Neuronal stem cell (in vitro differentiated cells): ENCODE results near the gene NSFL1C.

Experiments
- DNase-seq: peaks from one replicate; pipeline ENCODE4 v3.0.0-alpha.2; 2013; ENCODE audit warnings: low spot score
- H2AFZ ChIP-seq: one replicate; pipeline ENCODE4 v1.6.1; 2013; ENCODE audit warnings: mild to moderate bottlenecking, low read length, inconsistent platforms
- H2AK5ac ChIP-seq: 2 replicates; pipeline ENCODE4 v1.6.1; 2013; ENCODE audit warnings: low read depth, mild to moderate bottlenecking, inconsistent platforms, low read length, moderate library complexity, mixed read lengths
- H2BK120ac ChIP-seq: 2 replicates; pipeline ENCODE4 v1.6.1; 2013; ENCODE audit warnings: low read depth, mild to moderate bottlenecking, inconsistent platforms, low read length, moderate library complexity, mixed read lengths
- H2BK12ac ChIP-seq: one replicate; pipeline ENCODE4 v1.6.1; 2013; ENCODE audit warnings: low read length, inconsistent platforms
- H2BK15ac ChIP-seq: 2 replicates; pipeline ENCODE4 v1.6.1; 2013; ENCODE audit warnings: mild to moderate bottlenecking, low read length, inconsistent platforms, mixed read lengths
- H2BK5ac ChIP-seq: one replicate; pipeline ENCODE4 v1.6.1; 2013; ENCODE audit warnings: inconsistent platforms, mild to moderate bottlenecking, low read length, moderate library complexity
- H3K14ac ChIP-seq: one replicate; pipeline ENCODE4 v1.6.1; 2013; ENCODE audit warnings: low read length, inconsistent platforms
- H3K18ac ChIP-seq: 2 replicates; pipeline ENCODE4 v1.6.1; 2013; ENCODE audit warnings: low read length, inconsistent platforms
- H3K23ac ChIP-seq: 2 replicates; pipeline ENCODE4 v1.6.1; 2013; ENCODE audit warnings: low read depth, mild to moderate bottlenecking, mixed read lengths, low read length, inconsistent platforms; ENCODE audit not compliant: poor library complexity
- H3K27ac ChIP-seq: replicated peaks from 3 replicates; pipeline ENCODE4 v1.5.1; 2013; ENCODE audit warnings: low read length, inconsistent platforms
- H3K27me3 ChIP-seq, 3 experiments: 2 replicates each; pipeline ENCODE4 v1.6.1; 2013; ENCODE audit warnings: low read length in 3 of 3, mild to moderate bottlenecking in 2 of 3, inconsistent platforms in 1 of 3, low read depth in 1 of 3, mixed read lengths in 1 of 3, moderate library complexity in 1 of 3; ENCODE audit not compliant: control insufficient read depth in 3 of 3, insufficient read depth in 3 of 3
- H3K36me3 ChIP-seq, 2 donors: replicated peaks in 1 of 2; 2 replicates each; pipeline ENCODE4 v1.6.1; 2013; ENCODE audit warnings: low read length in 2 of 2; ENCODE audit not compliant: control insufficient read depth in 2 of 2, insufficient read depth in 2 of 2
- H3K4ac ChIP-seq: 2 replicates; pipeline ENCODE4 v1.6.1; 2013; ENCODE audit warnings: inconsistent platforms, mild to moderate bottlenecking, low read length, moderate library complexity
- H3K4me1 ChIP-seq, 2 donors: 1 replicate in 1 of 2; 2 replicates in 1 of 2; pipeline ENCODE4 v1.6.1; 2013; ENCODE audit warnings: low read length in 2 of 2, low read depth in 1 of 2; ENCODE audit not compliant: control insufficient read depth in 2 of 2, insufficient read depth in 1 of 2
- H3K4me2 ChIP-seq: one replicate; pipeline ENCODE4 v1.6.1; 2013; ENCODE audit warnings: mild to moderate bottlenecking, low read length, inconsistent platforms; ENCODE audit not compliant: insufficient read depth, poor library complexity, severe bottlenecking
- H3K4me3 ChIP-seq, 2 donors: 2 replicates each; pipeline ENCODE4 v1.5.1; 2013; ENCODE audit warnings: low read length in 2 of 2, mild to moderate bottlenecking in 2 of 2, inconsistent platforms in 1 of 2, moderate library complexity in 1 of 2
- H3K79me1 ChIP-seq: one replicate; pipeline ENCODE4 v1.6.1; 2013; ENCODE audit warnings: low read depth, mild to moderate bottlenecking, inconsistent platforms, low read length, moderate library complexity
- H3K9ac ChIP-seq: one replicate; pipeline ENCODE4 v1.6.1; 2013; ENCODE audit warnings: mild to moderate bottlenecking, low read depth, low read length, inconsistent platforms; ENCODE audit not compliant: poor library complexity
- H3K9me3 ChIP-seq, 2 donors: replicated peaks in 1 of 2; 2 replicates each; pipeline versions ENCODE3 to v1.6.1; 2013; ENCODE audit warnings: low read length in 2 of 2, mild to moderate bottlenecking in 2 of 2, inconsistent platforms in 1 of 2, low read depth in 1 of 2, mixed read lengths in 1 of 2, moderate library complexity in 1 of 2; ENCODE audit not compliant: control insufficient read depth in 2 of 2, insufficient read depth in 1 of 2
- H4K8ac ChIP-seq: one replicate; pipeline ENCODE4 v1.6.1; 2013; ENCODE audit warnings: low read depth, mild to moderate bottlenecking, inconsistent platforms, low read length, moderate library complexity
- H4K91ac ChIP-seq: one replicate; pipeline ENCODE4 v1.6.1; 2013; ENCODE audit warnings: low read length, low read depth, mild to moderate bottlenecking, inconsistent platforms; ENCODE audit not compliant: poor library complexity
- WGBS, 2 donors: extraction: QIAGEN DNeasy Blood & Tissue Kit; methylation state at CpG; one replicate each; pipeline ENCODE4 v1.1.7; 2013; ENCODE audit warnings: missing lambda C conversion rate in 2 of 2, mixed read lengths in 1 of 2; ENCODE audit not compliant: insufficient read length in 2 of 2, insufficient replicate concordance in 1 of 2; ENCODE audit errors: extremely low coverage in 2 of 2; 5-methylcytosine and 5-hydroxymethylcytosine counted together

Gene NSFL1C

GRCh38 chr20:1397710-1398109 lies 68.9 kb downstream of the NSFL1C start:
- no peak overlapping the region for H3K4me2 ChIP-seq
- no peak overlapping the region for H2AFZ ChIP-seq
- no peak overlapping the region for H2AK5ac ChIP-seq
- no peak overlapping the region for H4K8ac ChIP-seq
- DNase-seq: no peak
- H3K4me1 ChIP-seq: peaks cover 2 to 4% of the 10 kb centered on the region in 2 donors
- no peak overlapping the region for H3K4me3 ChIP-seq
- WGBS, 2 donors: no CpG with 5 or more reads among the region's 4 CpGs
- H3K14ac ChIP-seq: no peak overlapping the region
- H2BK12ac ChIP-seq: no peak overlapping the region
- H4K91ac ChIP-seq: no peak overlapping the region
- no peak overlapping the region for H2BK5ac ChIP-seq
- no peak overlapping the region for H3K23ac ChIP-seq
- no peaks in the 10 kb centered on the region for H3K9me3 ChIP-seq
- no peak overlapping the region for H2BK15ac ChIP-seq
- H3K18ac ChIP-seq: no peak overlapping the region
- no peaks in the 10 kb centered on the region for H3K79me1 ChIP-seq
- no peak overlapping the region for H3K27ac ChIP-seq
- H3K27me3 ChIP-seq: peaks cover 0 to 8% (median 0%) of the 10 kb centered on the region in 3 experiments
- H3K9ac ChIP-seq: no peak overlapping the region
- H3K36me3 ChIP-seq: no peaks in the 10 kb centered on the region
- no peak overlapping the region for H2BK120ac ChIP-seq
- H3K4ac ChIP-seq: no peak overlapping the region

GRCh38 chr20:1396702-1397101 lies 69.9 kb downstream of the NSFL1C start:
- Histone ChIP-seq H3K4ac (no peak overlapping the region), H3K18ac (no peak overlapping the region), H3K14ac (no peak overlapping the region), H3K23ac (no peak overlapping the region), H3K4me2 (no peak overlapping the region), H3K27ac (no peak overlapping the region), H3K79me1 (no peaks in the 10 kb centered on the region), H2AK5ac (no peak overlapping the region), H2BK12ac (no peak overlapping the region), H3K27me3 (peaks cover 0 to 8% (median 0%) of the 10 kb centered on the region in 3 experiments), H4K91ac (no peak overlapping the region), H3K4me3 (no peak overlapping the region), H2BK15ac (no peak overlapping the region), H2BK5ac (no peak overlapping the region), H4K8ac (no peak overlapping the region), H3K4me1 (peaks cover 2 to 11% of the 10 kb centered on the region in 2 donors), H3K9me3 (no peaks in the 10 kb centered on the region), H2BK120ac (no peak overlapping the region), H3K9ac (no peak overlapping the region), H3K36me3 (no peaks in the 10 kb centered on the region), H2AFZ (peak overlapping the region; percentile 49)
- no CpG with 5 or more reads among the region's 4 CpGs for WGBS, 2 donors
- no peak for DNase-seq

GRCh38 chr20:1396264-1396663 lies 70.4 kb downstream of the NSFL1C start:
- Histone ChIP-seq H3K4me2 (no peak overlapping the region), H4K8ac (no peak overlapping the region), H3K4ac (no peak overlapping the region), H3K4me3 (no peak overlapping the region), H2BK15ac (no peak overlapping the region), H3K36me3 (peaks cover 0 to 1% of the 10 kb centered on the region in 2 donors), H3K79me1 (no peaks in the 10 kb centered on the region), H2BK120ac (no peak overlapping the region), H2BK5ac (no peak overlapping the region), H3K14ac (no peak overlapping the region), H3K9ac (no peak overlapping the region), H3K9me3 (no peaks in the 10 kb centered on the region), H3K18ac (no peak overlapping the region), H2BK12ac (no peak overlapping the region), H3K27me3 (peaks cover 0 to 8% (median 0%) of the 10 kb centered on the region in 3 experiments), H4K91ac (no peak overlapping the region), H2AK5ac (no peak overlapping the region), H3K4me1 (peaks cover 4 to 16% of the 10 kb centered on the region in 2 donors), H3K27ac (no peak overlapping the region), H3K23ac (no peak overlapping the region), H2AFZ (peak overlapping the region; percentile 1)
- no peak for DNase-seq
- no CpG with 5 or more reads among the region's 1 CpG for WGBS, 2 donors

GRCh38 chr20:1394686-1395085 lies 72.0 kb downstream of the NSFL1C start:
- no peak overlapping the region for H2BK120ac ChIP-seq
- H2AK5ac ChIP-seq: no peak overlapping the region
- peaks cover 16 to 29% of the 10 kb centered on the region in 2 donors for H3K4me1 ChIP-seq
- no peak overlapping the region for H3K14ac ChIP-seq
- no peak overlapping the region for H3K18ac ChIP-seq
- no peak overlapping the region for H2BK5ac ChIP-seq
- H3K4ac ChIP-seq: no peak overlapping the region
- H4K91ac ChIP-seq: no peak overlapping the region
- no peak overlapping the region for H3K4me2 ChIP-seq
- no peak overlapping the region for H3K9ac ChIP-seq
- H3K27ac ChIP-seq: no peak overlapping the region
- H2AFZ ChIP-seq: no peak overlapping the region
- no peak for DNase-seq
- H2BK12ac ChIP-seq: no peak overlapping the region
- H4K8ac ChIP-seq: no peak overlapping the region
- H3K23ac ChIP-seq: no peak overlapping the region
- H2BK15ac ChIP-seq: no peak overlapping the region
- peaks cover 0 to 8% (median 0%) of the 10 kb centered on the region in 3 experiments for H3K27me3 ChIP-seq
- no CpG with 5 or more reads among the region's 2 CpGs for WGBS, 2 donors
- H3K9me3 ChIP-seq: no peaks in the 10 kb centered on the region
- peaks cover 3% of the 10 kb centered on the region for H3K79me1 ChIP-seq
- no peak overlapping the region for H3K4me3 ChIP-seq
- peaks cover 4 to 15% of the 10 kb centered on the region in 2 donors for H3K36me3 ChIP-seq
